Liver (tissue), 3 donors: ENCODE data around the gene ADH1A.

Experiments
- EGR1 ChIP-seq, 2 donors: IDR thresholded peaks; 2 replicates each; pipeline ENCODE4 v1.6.1; 2016 to 2018; ENCODE audit warnings: antibody characterized with exemption in 2 of 2, low read depth in 2 of 2
- FOXA1 ChIP-seq: IDR thresholded peaks from 2 replicates; pipeline ENCODE4 v1.6.1; 2016; ENCODE audit warnings: antibody characterized with exemption
- JUND ChIP-seq, 2 donors: IDR thresholded peaks; 2 replicates each; pipeline ENCODE4 v1.6.1; 2016; ENCODE audit warnings: antibody characterized with exemption in 2 of 2
- MAX ChIP-seq: IDR thresholded peaks from 2 replicates; pipeline ENCODE4 v1.6.1; 2016; ENCODE audit warnings: antibody characterized with exemption
- SP1 ChIP-seq: IDR thresholded peaks from 2 replicates; pipeline ENCODE4 v1.6.1; 2018; ENCODE audit warnings: antibody characterized with exemption, mild to moderate bottlenecking
- YY1 ChIP-seq: IDR thresholded peaks from 2 replicates; pipeline ENCODE4 v1.6.1; 2016; ENCODE audit warnings: antibody characterized with exemption, mild to moderate bottlenecking
- TF ChIP-seq, protein P1 (sequence below): fragments of 150-350 bp; IDR thresholded peaks from 2 replicates; pipeline ENCODE4 v1.5.1; 2017; ENCODE audit warnings: improper control_type of control experiment, low read depth, low read length; ENCODE audit not compliant: missing input control
- TF ChIP-seq, protein P2 (sequence below): IDR thresholded peaks from 2 replicates; pipeline ENCODE4 v1.6.1; 2016; ENCODE audit warnings: antibody characterized with exemption
- donor health status: healthy.
- donor health status: healthy.

- TF ChIP-seq, protein P1, sequence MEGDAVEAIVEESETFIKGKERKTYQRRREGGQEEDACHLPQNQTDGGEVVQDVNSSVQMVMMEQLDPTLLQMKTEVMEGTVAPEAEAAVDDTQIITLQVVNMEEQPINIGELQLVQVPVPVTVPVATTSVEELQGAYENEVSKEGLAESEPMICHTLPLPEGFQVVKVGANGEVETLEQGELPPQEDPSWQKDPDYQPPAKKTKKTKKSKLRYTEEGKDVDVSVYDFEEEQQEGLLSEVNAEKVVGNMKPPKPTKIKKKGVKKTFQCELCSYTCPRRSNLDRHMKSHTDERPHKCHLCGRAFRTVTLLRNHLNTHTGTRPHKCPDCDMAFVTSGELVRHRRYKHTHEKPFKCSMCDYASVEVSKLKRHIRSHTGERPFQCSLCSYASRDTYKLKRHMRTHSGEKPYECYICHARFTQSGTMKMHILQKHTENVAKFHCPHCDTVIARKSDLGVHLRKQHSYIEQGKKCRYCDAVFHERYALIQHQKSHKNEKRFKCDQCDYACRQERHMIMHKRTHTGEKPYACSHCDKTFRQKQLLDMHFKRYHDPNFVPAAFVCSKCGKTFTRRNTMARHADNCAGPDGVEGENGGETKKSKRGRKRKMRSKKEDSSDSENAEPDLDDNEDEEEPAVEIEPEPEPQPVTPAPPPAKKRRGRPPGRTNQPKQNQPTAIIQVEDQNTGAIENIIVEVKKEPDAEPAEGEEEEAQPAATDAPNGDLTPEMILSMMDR, result no peak
- peak; percentile 24 for TF ChIP-seq SP1
- peak; percentile 29 to 30 for TF ChIP-seq JUND (IDR thresholded peaks at IDR 0.05)
- no peak for TF ChIP-seq EGR1 (IDR thresholded peaks at IDR 0.05; ENCODE audit: low read depth in 2 of 2)
- TF ChIP-seq MAX, result peak; percentile 12
- TF ChIP-seq, protein P2, sequence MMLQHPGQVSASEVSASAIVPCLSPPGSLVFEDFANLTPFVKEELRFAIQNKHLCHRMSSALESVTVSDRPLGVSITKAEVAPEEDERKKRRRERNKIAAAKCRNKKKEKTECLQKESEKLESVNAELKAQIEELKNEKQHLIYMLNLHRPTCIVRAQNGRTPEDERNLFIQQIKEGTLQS, result no peak
- TF ChIP-seq YY1, result peak; percentile 68
- no peak for TF ChIP-seq FOXA1
These were observed at the start of gene ADH1A for GRCh38 chr4:99290848-99291786.
